Lower leg skin (tissue), 3 donors: ENCODE data around the gene ULBP2.

Experiments
- POLR2A ChIP-seq, 2 donors: fragments of 450-650 bp; IDR thresholded peaks; one replicate each; pipeline ENCODE4 v1.6.1; 2016 to 2017; ENCODE audit warnings: antibody characterized with exemption in 2 of 2, mild to moderate bottlenecking in 1 of 2, moderate library complexity in 1 of 2
- TF ChIP-seq, protein P1 (sequence below), 3 donors: fragments of 450-650 bp; IDR thresholded peaks; one replicate each; pipeline ENCODE4 v1.5.1; 2016; ENCODE audit warnings: antibody characterized with exemption in 3 of 3, mild to moderate bottlenecking in 3 of 3, moderate library complexity in 2 of 3

DNA sequence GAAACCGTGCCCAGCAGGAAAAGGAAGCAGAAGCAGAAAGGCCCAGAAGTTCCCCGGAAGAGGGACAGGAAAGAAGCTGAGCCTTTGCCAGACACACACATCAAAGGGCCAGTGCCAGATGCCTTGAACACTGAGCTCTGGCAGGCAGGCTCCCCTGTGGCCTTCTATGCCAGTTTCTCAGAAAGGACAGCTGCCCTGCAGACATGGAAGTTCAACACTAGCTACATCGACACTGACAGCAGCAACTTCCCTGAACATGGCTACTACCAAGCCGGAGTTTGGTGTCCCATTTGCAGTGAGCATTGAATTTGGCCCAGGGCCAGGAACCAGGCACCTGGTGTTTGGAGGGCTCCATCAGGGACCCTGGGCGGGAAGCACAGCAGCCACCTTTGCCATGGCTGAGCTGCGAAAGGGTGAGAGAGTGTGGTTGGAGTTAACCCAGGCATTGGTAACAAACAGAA is 35.9 kb upstream of the ULBP2 start:
- TF ChIP-seq, protein P1, sequence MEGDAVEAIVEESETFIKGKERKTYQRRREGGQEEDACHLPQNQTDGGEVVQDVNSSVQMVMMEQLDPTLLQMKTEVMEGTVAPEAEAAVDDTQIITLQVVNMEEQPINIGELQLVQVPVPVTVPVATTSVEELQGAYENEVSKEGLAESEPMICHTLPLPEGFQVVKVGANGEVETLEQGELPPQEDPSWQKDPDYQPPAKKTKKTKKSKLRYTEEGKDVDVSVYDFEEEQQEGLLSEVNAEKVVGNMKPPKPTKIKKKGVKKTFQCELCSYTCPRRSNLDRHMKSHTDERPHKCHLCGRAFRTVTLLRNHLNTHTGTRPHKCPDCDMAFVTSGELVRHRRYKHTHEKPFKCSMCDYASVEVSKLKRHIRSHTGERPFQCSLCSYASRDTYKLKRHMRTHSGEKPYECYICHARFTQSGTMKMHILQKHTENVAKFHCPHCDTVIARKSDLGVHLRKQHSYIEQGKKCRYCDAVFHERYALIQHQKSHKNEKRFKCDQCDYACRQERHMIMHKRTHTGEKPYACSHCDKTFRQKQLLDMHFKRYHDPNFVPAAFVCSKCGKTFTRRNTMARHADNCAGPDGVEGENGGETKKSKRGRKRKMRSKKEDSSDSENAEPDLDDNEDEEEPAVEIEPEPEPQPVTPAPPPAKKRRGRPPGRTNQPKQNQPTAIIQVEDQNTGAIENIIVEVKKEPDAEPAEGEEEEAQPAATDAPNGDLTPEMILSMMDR (IDR thresholded peaks at IDR 0.05) = no peak
- no peak for TF ChIP-seq POLR2A (IDR thresholded peaks at IDR 0.05)
